A204.1 (cell line): ENCODE results near the gene BRWD1.

Source experiments
- FAIRE-seq: peaks from 2 replicates; lab custom pipeline; 2012; peaks lifted over from hg19 to GRCh38; lab: Jason Lieb, UNC

The BRWD1 gene

GRCh38 chr21:39196838-39197237 lies 116.6 kb downstream of the BRWD1 start:
- no peak for FAIRE-seq

- no peak for FAIRE-seq
Observed at GRCh38 chr21:39196310-39196709, 117.1 kb downstream of the BRWD1 start.

GRCh38 chr21:39193380-39193779 lies 120.1 kb downstream of the BRWD1 start:
- no peak for FAIRE-seq

- FAIRE-seq: no peak
Observed at GRCh38 chr21:39189857-39190604, 123.4 kb downstream of the BRWD1 start.

- no peak for FAIRE-seq
Observed at GRCh38 chr21:39188521-39189139, 124.8 kb downstream of the BRWD1 start.

- FAIRE-seq: no peak
Observed at GRCh38 chr21:39187141-39187540, 126.3 kb downstream of the BRWD1 start.

GRCh38 chr21:39186676-39187075 lies 126.8 kb downstream of the BRWD1 start:
- FAIRE-seq: no peak

- peak; percentile 55 for FAIRE-seq
Observed at GRCh38 chr21:39185157-39185556, 128.3 kb downstream of the BRWD1 start.

GRCh38 chr21:39184050-39184980 lies 129.1 kb downstream of the BRWD1 start:
- FAIRE-seq: no peak

- FAIRE-seq: no peak
Observed at GRCh38 chr21:39183272-39184049, 130.0 kb downstream of the BRWD1 start, which contains the start of gene PSMG1. PSMG1 (minus strand) TSS chr21:39183451; CDS start chr21:39183385, 66 bp downstream.

- FAIRE-seq: no peak
Observed at GRCh38 chr21:39182484-39183271, 130.8 kb downstream of the BRWD1 start.

GRCh38 chr21:39182016-39182415 lies 131.4 kb downstream of the BRWD1 start:
- no peak for FAIRE-seq

GRCh38 chr21:39181205-39181818 lies 132.1 kb downstream of the BRWD1 start:
- no peak for FAIRE-seq

- FAIRE-seq: no peak
Observed at GRCh38 chr21:39180429-39181019, 132.9 kb downstream of the BRWD1 start.

GRCh38 chr21:39178421-39178820 lies 135.0 kb downstream of the BRWD1 start:
- no peak for FAIRE-seq

- no peak for FAIRE-seq
Observed at GRCh38 chr21:39176271-39176709, 137.1 kb downstream of the BRWD1 start.

GRCh38 chr21:39175665-39176064 lies 137.8 kb downstream of the BRWD1 start:
- no peak for FAIRE-seq

- FAIRE-seq: peak; percentile 83
Observed at GRCh38 chr21:39175154-39175553, 138.3 kb downstream of the BRWD1 start.

GRCh38 chr21:39173716-39174680 lies 139.4 kb downstream of the BRWD1 start:
- no peak for FAIRE-seq
